H1 (cell line): Measurements from ENCODE around the gene FAM186B. TPM values are rescaled to one million over a fixed set of nuclear protein-coding genes. Genes with fewer than 3 reads are reported as not detected.

ENCODE experiments used
- CHD2 ChIP-seq: IDR thresholded peaks from 2 replicates; pipeline ENCODE4 v1.6.1; 2012; ENCODE audit warnings: low read length, improper control_type of control experiment
- KDM4A ChIP-seq: IDR thresholded peaks from one replicate; pipeline ENCODE4 v1.7.1; 2012; ENCODE audit warnings: low read depth, mild to moderate bottlenecking, moderate library complexity, low read length, inconsistent platforms; ENCODE audit not compliant: severe bottlenecking
- RXRA ChIP-seq: IDR thresholded peaks from 2 replicates; pipeline ENCODE4 v1.6.1; 2011; ENCODE audit warnings: low read depth, mild to moderate bottlenecking, low read length, moderate library complexity; ENCODE audit not compliant: insufficient read depth
- SIN3A ChIP-seq, 2 experiments: IDR thresholded peaks in 1 of 2; conservative IDR thresholded peaks in 1 of 2; 2 replicates each; pipeline ENCODE4 v1.6.1; 2011 to 2012; ENCODE audit warnings: low read length in 2 of 2, improper control_type of control experiment in 1 of 2, low read depth in 1 of 2, mild to moderate bottlenecking in 1 of 2
- TAF1 ChIP-seq: IDR thresholded peaks from 2 replicates; pipeline ENCODE4 v1.6.1; 2011; ENCODE audit warnings: mild to moderate bottlenecking, low read depth, low read length
- ZNF274 ChIP-seq: IDR thresholded peaks from 2 replicates; pipeline ENCODE4 v1.7.0; 2012; ENCODE audit warnings: low read length, borderline replicate concordance; ENCODE audit errors: extremely low read depth
- polyA plus RNA-seq, 7 experiments: library from polyadenylated mRNA; depleted of rRNA in 3 of 7; stranded (reverse) in 5 of 7; unstranded in 2 of 7; fragments of >200 nt in 5 of 7; fragments of 200-250 nt in 2 of 7; gene quantifications; 1 replicate in 5 of 7; 2 replicates in 1 of 7; 4 replicates in 1 of 7; pipeline versions ENCODE4 v1.2.1 to v1.2.3, GENCODE V29; 2011 to 2013; ENCODE audit warnings: missing spikeins in 2 of 7, mixed read lengths in 2 of 7
- total RNA-seq: library from RNA; stranded (reverse); fragmentation: NEBNext Ultra II Directional; extraction: Animal tissue kit (Norgen Biotek cat#: 25700); gene quantifications from 2 replicates; pipeline ENCODE4 v1.2.1, GENCODE V29; 2021
- TF ChIP-seq, protein P1 (sequence below): IDR thresholded peaks from 2 replicates; pipeline ENCODE4 v1.6.1; 2012; ENCODE audit warnings: low read length, inconsistent platforms

Gene FAM186B
- total and polyA plus RNA-seq, 2 of the 8 experiments (the other 6 are each of a cell fraction or from before 2014, with no cell fraction given): 0.12 to 0.73 TPM

DNA sequence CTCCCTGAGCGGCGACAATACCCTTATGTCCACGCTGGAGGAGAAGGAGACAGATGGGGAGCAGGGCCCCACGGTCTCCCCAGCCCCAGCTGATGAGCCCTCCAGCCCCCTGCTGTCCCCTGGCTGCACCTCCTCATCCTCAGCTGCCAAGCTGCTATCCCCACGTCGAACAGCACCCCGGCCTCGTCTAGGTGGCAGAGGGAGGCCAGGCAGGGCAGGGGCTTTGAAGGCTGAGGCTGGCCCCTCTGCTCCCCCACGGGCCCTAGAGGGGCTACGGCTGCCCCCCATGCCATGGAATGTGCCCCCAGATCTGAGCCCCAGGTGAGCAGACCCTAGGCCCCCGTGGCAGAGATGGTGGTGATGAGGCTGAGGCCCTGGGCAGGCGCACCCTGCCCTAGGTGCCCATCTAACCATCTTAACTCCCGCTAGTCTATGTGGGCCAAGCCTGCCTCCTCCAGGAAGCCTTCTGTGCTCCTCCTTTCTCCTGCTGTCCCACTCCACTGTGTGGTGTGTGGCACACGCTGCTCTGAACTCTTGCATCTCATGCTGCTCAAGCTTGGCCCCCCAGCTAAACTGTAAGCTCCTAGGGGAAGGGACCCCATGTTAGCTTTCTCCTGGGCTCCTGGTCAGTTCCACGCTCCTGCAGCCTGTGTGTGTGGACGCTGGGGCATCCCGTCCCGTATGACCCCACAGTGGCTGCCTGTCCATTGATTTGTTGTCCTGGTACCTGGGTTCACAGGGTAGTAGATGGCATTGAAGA, 49.6 kb downstream of the FAM186B start (continued):
- TF ChIP-seq KDM4A (no peak), TAF1 (no peak), RXRA (no peak), ZNF274 (no peak), SIN3A (conservative IDR thresholded peaks at IDR 0.05 in 1 of 2, IDR thresholded peaks at IDR 0.05 in 1 of 2; ENCODE audit: low read depth in 1 of 2, low read length in 2 of 2) (no peak), CHD2 (no peak)
- TF ChIP-seq, protein P1, sequence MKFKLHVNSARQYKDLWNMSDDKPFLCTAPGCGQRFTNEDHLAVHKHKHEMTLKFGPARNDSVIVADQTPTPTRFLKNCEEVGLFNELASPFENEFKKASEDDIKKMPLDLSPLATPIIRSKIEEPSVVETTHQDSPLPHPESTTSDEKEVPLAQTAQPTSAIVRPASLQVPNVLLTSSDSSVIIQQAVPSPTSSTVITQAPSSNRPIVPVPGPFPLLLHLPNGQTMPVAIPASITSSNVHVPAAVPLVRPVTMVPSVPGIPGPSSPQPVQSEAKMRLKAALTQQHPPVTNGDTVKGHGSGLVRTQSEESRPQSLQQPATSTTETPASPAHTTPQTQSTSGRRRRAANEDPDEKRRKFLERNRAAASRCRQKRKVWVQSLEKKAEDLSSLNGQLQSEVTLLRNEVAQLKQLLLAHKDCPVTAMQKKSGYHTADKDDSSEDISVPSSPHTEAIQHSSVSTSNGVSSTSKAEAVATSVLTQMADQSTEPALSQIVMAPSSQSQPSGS: no peak
